OCI-LY7 (cell line): ENCODE measurements around the gene TXNRD1. TPM values are rescaled to one million over a fixed set of nuclear protein-coding genes. Genes with fewer than 3 reads are reported as not detected.
A peak's percentile ranks its signal among the peaks of the same experiment; 100 is the strongest.

ENCODE experiments used
- BruUV-seq: library from RNA; stranded (reverse); fragments of 400-500 nt; replicated peaks from 2 replicates; lab custom pipeline; 2021; lab: Mats Ljungman, UMichigan
- CTCF ChIA-PET: fragments of 300-600 bp; sonication (Branson Sonifier 250); formaldehyde crosslinking; loops from one replicate; lab custom pipeline; 2022; ENCODE audit warnings: antibody characterized with exemption; ENCODE audit not compliant: unreplicated experiment; lab: Charles Lee
- POLR2A ChIA-PET: fragments of 300-600 bp; sonication (Branson Sonifier 250); formaldehyde crosslinking; loops from one replicate; lab custom pipeline; 2022; ENCODE audit warnings: antibody characterized with exemption; lab: Charles Lee
- DNase-seq: peaks from one replicate; pipeline ENCODE4 v3.0.0-alpha.2; 2015; ENCODE audit warnings: low spot score
- H2AFZ ChIP-seq: fragments of 200-600 bp; sonication (generic), shearing (Covaris generic); 2 replicates; pipeline ENCODE4 v1.6.1; 2014; ENCODE audit warnings: mild to moderate bottlenecking, antibody characterized with exemption, low read length, moderate library complexity
- H3K27ac ChIP-seq: fragments of 200-600 bp; sonication (generic); 2 replicates; pipeline ENCODE4 v1.5.1; 2014; ENCODE audit warnings: mixed run types, low read depth, mild to moderate bottlenecking, moderate library complexity, low read length, inconsistent platforms; ENCODE audit not compliant: poor library complexity, severe bottlenecking
- H3K36me3 ChIP-seq: fragments of 200-600 bp; sonication (generic); 2 replicates; pipeline ENCODE4 v1.6.1; 2014; ENCODE audit warnings: mild to moderate bottlenecking, antibody characterized with exemption, low read length, moderate library complexity, mixed read lengths; ENCODE audit not compliant: insufficient read depth
- H3K4me1 ChIP-seq: fragments of 200-600 bp; sonication (generic); 2 replicates; pipeline ENCODE4 v1.5.1; 2014; ENCODE audit warnings: mild to moderate bottlenecking, low read length; ENCODE audit not compliant: insufficient read depth, poor library complexity, severe bottlenecking
- H3K4me2 ChIP-seq: fragments of 200-600 bp; sonication (generic); 2 replicates; pipeline ENCODE4 v1.6.1; 2014; ENCODE audit warnings: mild to moderate bottlenecking, low read length
- H3K4me3 ChIP-seq: fragments of 200-600 bp; sonication (generic); 2 replicates; pipeline ENCODE4 v1.5.1; 2014; ENCODE audit warnings: mild to moderate bottlenecking, low read depth, low read length; ENCODE audit not compliant: poor library complexity, severe bottlenecking
- H3K79me2 ChIP-seq: fragments of 200-600 bp; sonication (generic); 2 replicates; pipeline ENCODE4 v1.6.1; 2016; ENCODE audit warnings: low read depth, mild to moderate bottlenecking, low read length, moderate library complexity, mixed read lengths; ENCODE audit not compliant: insufficient read depth
- H3K9me2 ChIP-seq: fragments of 200-600 bp; sonication (generic); 2 replicates; pipeline ENCODE4 v1.6.1; 2016; ENCODE audit warnings: mild to moderate bottlenecking, low read length, mixed read lengths; ENCODE audit not compliant: insufficient read depth
- H3K9me3 ChIP-seq: fragments of 200-600 bp; sonication (generic); 2 replicates; pipeline ENCODE4 v1.6.1; 2014; ENCODE audit warnings: mild to moderate bottlenecking, mixed run types, low read length, mixed read lengths
- H4K20me1 ChIP-seq: fragments of 200-600 bp; sonication (generic); 2 replicates; pipeline ENCODE4 v1.6.1; 2014; ENCODE audit warnings: mild to moderate bottlenecking, antibody characterized with exemption, low read length, moderate library complexity, mixed read lengths; ENCODE audit not compliant: insufficient read depth
- EZH2phosphoT487 ChIP-seq: fragments of 200-600 bp; sonication (generic); IDR thresholded peaks from 2 replicates; pipeline ENCODE4 v1.6.1; 2018; ENCODE audit warnings: low read depth, borderline replicate concordance, mild to moderate bottlenecking, mixed run types, antibody characterized with exemption, low read length, moderate library complexity, mixed read lengths
- intact Hi-C: fragments of 100-400 bp; cut with micrococcal nuclease; formaldehyde crosslinking; loops from one replicate; pipeline ENCODE4 v1.10.0; 2022; ENCODE audit not compliant: unreplicated experiment
- total RNA-seq, 2 experiments: library from RNA; depleted of rRNA in 1 of 2; stranded (reverse); fragments of >200 nt in 1 of 2; shearing (Covaris generic) in 1 of 2; gene quantifications; 2 replicates each; pipeline ENCODE4 v1.2.3, GENCODE V29; 2014 to 2022
- TF ChIP-seq, protein P1 (sequence below): fragments of 200-600 bp; sonication (generic); conservative IDR thresholded peaks from 2 replicates; pipeline ENCODE4 v1.5.1; 2014; ENCODE audit warnings: mild to moderate bottlenecking, antibody characterized with exemption, low read length, moderate library complexity, mixed read lengths

The TXNRD1 gene
- total RNA-seq, 2 experiments from 2014 or later = 117 to 132 TPM

DNA sequence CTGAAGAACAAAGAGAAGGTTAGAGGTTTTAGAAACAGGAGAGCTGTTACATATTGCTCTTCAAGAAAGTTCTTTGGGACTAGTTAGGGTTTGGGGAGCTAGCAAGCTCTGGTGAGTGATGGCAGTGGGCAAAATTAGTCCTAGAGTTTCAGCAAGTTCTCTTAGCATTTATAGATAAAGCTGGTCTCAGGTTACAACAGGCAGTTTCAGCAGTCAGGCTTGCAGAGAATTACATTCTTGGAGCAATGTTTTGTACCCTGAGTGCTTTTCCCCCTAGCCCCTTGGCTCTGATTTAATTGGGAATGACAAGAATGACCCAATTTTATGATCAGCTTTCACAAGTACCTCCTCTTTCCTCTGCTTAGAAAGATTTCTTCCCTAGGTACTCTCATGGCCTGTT, 66.5 kb downstream of the TXNRD1 start:
- intact Hi-C loops = no loop called here
- H3K4me3 ChIP-seq = no peak overlapping the region
- no peak overlapping the region for H3K4me2 ChIP-seq
- TF ChIP-seq, protein P1, sequence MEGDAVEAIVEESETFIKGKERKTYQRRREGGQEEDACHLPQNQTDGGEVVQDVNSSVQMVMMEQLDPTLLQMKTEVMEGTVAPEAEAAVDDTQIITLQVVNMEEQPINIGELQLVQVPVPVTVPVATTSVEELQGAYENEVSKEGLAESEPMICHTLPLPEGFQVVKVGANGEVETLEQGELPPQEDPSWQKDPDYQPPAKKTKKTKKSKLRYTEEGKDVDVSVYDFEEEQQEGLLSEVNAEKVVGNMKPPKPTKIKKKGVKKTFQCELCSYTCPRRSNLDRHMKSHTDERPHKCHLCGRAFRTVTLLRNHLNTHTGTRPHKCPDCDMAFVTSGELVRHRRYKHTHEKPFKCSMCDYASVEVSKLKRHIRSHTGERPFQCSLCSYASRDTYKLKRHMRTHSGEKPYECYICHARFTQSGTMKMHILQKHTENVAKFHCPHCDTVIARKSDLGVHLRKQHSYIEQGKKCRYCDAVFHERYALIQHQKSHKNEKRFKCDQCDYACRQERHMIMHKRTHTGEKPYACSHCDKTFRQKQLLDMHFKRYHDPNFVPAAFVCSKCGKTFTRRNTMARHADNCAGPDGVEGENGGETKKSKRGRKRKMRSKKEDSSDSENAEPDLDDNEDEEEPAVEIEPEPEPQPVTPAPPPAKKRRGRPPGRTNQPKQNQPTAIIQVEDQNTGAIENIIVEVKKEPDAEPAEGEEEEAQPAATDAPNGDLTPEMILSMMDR = no peak
- TF ChIP-seq EZH2phosphoT487 = no peak
- no peak overlapping the region for H3K27ac ChIP-seq
- no TSS peak for BruUV-seq
- H3K36me3 ChIP-seq = no peaks in the 10 kb centered on the region
- no peaks in the 10 kb centered on the region for H3K9me3 ChIP-seq
- H3K79me2 ChIP-seq = peaks cover 3% of the 10 kb centered on the region; the same call in 1 of the 2 replicates
- ChIA-PET CTCF (no interaction called here), POLR2A (interaction anchor here (0.7 kb wide), 1 partner anchor 462 kb away, joined by 3 read pairs; no protein-coding TSS in a partner anchor)
- DNase-seq = no peak
- H4K20me1 ChIP-seq = no peaks in the 10 kb centered on the region
- no peak overlapping the region for H2AFZ ChIP-seq
- peaks cover 20% of the 10 kb centered on the region for H3K4me1 ChIP-seq
- H3K9me2 ChIP-seq = no peaks in the 10 kb centered on the region

DNA sequence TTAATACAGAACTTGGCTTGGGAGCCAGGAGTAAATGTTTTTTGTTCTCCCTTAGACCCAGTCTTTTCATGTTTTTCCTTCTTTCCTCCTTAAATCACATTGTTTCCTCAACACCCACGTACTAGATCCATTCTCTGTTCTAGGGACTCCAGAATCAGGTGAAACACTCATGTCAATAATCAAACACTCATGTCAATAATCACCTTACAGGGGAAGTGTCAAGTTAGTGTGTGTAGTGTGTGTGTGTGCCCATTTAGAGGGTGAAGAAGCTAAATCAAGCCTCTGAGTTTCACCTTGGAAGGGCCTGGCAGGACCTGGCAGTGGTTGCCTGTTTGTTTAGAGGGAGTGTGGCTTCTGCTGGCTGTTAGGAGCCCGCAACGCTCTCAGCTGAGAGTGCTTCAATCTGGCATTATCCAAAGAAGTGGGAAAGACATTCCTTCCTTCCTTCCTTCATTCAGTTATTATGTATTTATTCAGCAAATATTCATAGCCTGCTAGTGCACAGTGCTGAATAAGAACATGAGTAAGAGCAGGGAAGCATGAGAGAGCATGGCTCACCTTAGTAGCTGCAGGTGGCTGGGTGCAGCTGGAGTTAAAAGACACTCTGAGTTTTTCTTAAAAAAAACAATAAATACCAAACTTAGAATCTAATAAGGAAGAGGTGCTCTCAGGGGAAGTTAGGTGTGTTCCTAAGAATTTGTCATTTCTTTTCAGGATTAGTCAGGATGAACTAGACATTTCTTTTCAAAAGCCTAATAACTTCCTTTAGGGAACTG, 70.3 kb downstream of the TXNRD1 start:
- peaks cover 17% of the 10 kb centered on the region for H4K20me1 ChIP-seq
- POLR2A ChIA-PET = interaction anchor here (0.6 to 5.8 kb wide), 9 partner anchors 9 to 1073 kb away, joined by 3 to 72 read pairs (median 4); no protein-coding TSS in a partner anchor
- TF ChIP-seq, protein P1 = no peak
- TF ChIP-seq EZH2phosphoT487 = no peak
- peak; percentile 65 for DNase-seq
- no peaks in the 10 kb centered on the region for H3K9me3 ChIP-seq
- H3K36me3 ChIP-seq = peaks cover 23% of the 10 kb centered on the region
- no peaks in the 10 kb centered on the region for H3K9me2 ChIP-seq
- intact Hi-C loops = loop anchor here (2.0 to 5.0 kb wide), 5 partner anchors 171 to 821 kb away; partner anchors contain the start of genes CHST11, SLC41A2 and WASHC4
- H3K79me2 ChIP-seq = peaks cover 41% of the 10 kb centered on the region
- peaks cover 27% of the 10 kb centered on the region for H3K4me1 ChIP-seq
- BruUV-seq = TSS peak; percentile 84
- peak overlapping the region; percentile 78 for H2AFZ ChIP-seq
- peak overlapping the region; percentile 99 for H3K4me3 ChIP-seq
- CTCF ChIA-PET = interaction anchor here (0.8 to 1.9 kb wide), 3 partner anchors 9 to 18 kb away, joined by 3 to 7 read pairs (median 7); partner anchors contain the start of gene EID3
- H3K27ac ChIP-seq = peak overlapping the region; percentile 95
- H3K4me2 ChIP-seq = peak overlapping the region; percentile 100
